Cerebellar nuclear complex (tissue), 1 donor: ENCODE data around the gene TRPM2.
"Not testable (repeated sequence)": the region's sequence is repeated elsewhere in the genome, so short reads cannot be mapped to it uniquely, and the experiment has no call there.

Source experiments
- DNase-seq, 2 experiments: peaks; one replicate each; lab custom pipeline; 2025; lab: John Stamatoyannopoulos, UW

The TRPM2 gene

DNA sequence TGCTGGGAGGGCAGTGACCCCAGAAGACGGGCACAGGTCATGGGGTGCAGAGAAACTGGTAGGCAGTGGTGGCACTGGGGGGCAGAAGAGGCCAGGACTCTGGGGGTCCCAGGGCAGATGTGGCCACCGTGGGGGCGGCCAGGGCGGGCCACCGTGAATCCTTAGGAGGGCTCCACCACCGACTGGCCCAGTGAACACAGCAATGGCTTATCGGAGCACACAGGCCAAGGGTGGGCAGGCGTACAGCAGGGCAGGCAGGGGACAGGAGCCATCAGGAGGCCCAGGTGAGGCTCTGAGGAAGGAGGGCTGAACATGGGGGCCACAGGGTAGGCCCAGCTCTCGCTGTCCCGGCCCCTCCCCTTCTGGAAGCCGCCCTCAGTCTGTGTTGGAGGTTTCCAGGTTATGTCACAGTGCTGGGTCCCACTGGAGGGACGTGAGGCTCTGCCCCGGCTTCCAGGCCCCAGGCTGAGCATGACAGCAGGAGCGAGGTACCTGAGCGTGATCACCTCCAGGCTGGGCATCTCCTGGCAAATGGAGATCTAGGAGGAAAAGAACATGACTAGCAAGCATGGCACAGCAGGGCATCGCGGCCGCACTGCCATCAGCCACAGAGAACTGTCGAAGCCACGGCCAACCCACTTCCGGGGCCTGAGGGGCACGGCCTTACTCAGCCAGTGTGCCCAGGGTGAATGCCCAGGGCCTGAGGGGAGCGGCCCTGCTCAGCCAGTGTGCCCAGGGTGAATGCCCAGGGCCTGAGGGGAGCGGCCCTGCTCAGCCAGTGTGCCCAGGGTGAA, 18.0 kb upstream of the TRPM2 start:
- no peak for DNase-seq

DNA sequence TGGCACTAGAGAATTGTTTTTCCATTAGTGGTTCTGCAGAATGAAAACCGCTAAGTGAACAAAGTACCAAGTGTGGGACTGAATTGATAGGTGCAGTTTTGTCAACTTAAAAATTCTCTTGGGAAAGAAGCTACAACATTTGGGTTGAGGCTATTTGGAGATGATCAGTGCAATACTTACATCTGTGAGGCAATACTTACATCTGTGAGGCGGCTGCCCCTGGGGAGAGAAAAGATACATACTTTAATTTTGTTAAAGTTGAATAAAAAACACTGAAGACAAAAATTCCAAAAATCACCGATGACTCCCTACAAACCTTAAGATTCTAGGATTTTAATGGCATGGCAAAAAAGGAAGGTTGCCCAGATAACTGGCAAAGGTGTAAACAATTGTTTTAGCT, 16.0 kb upstream of the TRPM2 start:
- DNase-seq: no peak

DNA sequence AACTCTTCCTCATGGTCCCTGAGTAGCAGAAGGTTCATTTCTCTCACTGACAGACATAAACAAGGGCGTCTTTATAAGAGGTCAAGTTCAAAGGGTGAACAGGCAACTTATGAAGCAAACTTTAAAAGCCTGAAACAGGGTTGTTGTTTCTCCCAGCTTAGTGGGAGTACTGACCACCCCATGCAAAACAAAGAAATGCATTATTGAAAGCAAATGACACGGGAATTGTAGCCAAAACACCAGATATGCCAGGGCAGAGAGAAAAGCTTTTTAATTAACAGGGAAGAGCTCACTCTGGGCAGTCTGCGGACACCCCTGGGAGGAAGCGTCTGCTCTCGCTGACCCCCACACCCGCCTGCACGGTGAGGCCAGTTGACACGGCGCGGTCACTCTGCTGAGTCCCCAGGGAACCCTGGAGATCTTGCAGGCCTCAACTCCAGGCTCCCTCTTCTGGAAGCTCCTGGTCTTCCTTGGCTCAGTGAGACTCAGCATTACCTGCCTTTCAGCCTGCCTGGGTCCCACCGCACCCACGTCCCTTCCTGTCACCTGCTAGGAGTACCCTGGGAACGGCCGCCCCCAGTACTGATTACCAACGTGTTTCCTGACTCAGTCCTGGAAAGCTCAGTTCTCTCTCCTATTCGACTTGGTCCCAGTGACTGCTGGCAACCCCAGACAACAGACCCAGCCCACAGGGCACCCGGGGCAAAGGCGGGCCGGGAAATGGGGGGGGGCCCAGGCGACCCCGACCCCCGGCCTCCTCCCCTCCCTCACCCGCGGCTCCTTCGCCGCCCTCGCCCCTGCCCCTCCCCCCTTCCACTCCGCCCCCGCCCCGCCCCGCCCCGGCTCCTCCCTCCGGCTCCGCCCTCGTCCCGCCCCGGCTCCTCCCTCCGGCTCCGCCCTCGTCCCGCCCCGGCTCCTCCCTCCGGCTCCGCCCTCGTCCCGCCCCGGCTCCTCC, 15.2 kb upstream of the TRPM2 start:
- peak in 1 of 2 experiments; percentile 32 for DNase-seq

DNA sequence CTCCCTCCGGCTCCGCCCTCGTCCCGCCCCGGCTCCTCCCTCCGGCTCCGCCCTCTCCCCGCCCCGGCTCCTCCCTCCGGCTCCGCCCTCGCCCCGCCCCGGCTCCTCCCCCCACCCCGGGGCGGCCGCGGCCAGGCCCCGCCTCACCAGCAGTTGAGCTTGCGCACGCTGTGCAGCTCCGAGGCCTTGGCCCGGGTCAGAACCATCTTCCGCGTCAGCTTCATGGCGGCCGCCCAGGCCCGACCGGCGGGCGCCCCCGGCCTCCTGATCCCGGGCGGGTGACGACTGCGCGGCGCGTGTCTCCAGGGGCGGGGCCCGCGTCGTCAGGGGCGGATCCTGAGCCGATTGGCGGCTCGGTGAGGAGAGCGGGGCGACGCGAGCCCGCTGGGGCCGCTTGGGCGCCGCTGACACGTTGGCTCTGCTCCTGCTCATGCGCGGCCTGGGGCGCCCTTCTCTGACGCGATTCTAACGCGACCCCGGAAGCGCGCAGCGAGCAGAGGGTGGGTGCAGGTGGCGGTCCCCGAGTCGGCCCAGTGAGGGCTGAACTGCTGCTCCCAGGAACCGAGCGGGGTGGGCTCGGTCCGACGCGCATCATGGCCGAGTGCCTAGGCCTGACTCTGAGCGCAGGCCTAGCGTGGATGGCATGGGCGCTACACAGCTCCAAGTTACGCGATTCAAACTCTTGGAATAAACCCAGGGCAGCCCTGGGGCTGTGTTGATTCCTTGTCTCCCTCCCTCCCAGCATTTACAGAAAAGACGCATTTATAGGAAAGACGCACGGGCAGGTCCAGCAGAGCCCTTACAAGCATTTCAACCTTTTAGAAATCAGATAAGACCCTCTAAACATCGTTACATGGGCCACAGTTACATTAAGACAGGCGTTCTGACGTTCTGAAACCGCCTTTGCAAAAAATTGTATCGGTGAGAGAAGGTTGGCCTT, 14.2 kb upstream of the TRPM2 start, which contains the start of gene CFAP410:
Gene CFAP410, minus strand, starts transcription at position 420 of the 940 bp plus-strand sequence. Its CDS starts 196 bp downstream, at position 224.
- peak; percentile 55 to 83 for DNase-seq

DNA sequence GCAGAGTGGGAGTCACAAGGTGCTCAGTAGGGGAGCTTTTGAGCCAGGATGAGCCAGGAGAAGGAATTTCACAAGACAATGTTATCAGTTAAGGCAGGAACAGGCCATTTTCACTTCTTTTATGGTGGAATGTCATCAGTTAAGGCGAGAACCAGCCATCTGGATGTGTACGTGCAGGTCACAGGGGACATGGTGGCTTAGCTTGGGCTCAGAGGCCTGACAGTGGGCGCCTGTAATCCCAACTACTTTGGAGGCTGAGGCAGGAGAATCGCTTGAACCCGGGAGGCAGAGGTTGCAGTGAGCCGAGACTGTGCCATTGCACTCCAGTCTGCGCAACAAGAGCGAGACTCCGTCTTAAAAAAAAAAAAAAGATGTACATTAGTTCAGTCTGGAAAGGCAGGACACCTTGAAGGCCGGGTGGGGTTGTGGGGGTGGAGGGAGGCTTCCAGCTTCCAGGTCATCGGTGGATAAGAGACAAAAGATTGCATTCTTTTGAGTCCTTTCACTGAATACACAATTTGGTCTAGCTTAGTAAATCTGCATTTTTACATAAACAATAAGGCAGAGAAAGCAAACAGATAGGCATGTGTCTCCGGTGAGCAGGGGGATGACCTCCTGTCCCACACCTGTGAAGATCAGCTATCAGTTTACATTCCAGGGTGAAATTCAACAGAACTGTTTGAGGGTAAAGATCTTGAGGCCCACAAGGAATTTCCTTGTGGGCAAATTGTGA, 11.5 kb upstream of the TRPM2 start:
- not testable (repeated sequence) for DNase-seq

DNA sequence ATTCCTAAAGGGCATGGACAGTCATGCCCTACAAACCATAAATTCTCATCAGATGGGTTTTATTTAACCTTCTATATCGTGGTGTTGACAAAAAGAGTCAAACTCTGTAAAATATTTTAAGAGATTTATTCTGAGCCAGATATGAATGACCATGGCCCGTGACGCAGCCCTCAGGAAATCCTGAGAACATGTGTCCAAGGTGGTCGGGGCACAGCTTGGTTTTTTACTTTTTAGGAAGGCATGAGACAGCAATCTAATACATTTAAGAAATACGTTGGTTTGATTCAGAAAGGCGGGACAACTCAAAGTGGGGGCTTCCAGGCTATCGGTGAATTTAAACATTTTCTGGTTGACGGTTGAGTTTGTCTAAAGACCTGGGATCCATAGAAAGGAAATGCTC, 10.4 kb upstream of the TRPM2 start:
- DNase-seq: not testable (repeated sequence)

DNA sequence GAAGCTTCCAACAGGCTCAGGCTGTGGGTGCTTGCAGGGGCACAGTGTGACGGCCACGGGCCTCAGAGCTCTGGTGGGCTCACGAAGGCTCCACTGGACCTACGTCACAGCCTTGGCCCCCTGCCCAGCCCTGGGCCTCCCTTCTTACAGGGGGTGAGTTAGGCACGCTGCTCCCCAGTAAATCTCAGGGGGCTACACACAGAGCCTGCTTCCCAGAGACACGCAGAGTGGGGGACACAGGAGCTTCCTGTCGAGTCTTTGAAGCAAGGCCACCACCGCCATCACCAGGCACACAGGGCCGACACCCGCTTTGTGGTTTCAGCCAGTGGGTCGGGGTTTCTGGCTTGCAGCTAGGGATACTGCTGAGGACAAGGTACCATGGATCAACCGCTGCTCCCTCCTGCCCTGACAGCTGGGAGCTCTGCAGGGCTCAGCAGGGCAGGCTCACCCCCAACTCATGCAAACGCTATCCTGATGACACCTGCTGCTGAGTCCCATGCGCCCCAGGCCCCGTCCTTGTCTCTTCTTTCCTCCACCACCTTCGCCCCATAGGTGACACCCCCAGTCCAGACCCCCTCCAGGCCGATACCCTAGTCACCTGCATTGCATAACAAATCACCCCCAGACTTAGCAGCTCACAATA, 8.8 kb upstream of the TRPM2 start:
- no peak for DNase-seq

DNA sequence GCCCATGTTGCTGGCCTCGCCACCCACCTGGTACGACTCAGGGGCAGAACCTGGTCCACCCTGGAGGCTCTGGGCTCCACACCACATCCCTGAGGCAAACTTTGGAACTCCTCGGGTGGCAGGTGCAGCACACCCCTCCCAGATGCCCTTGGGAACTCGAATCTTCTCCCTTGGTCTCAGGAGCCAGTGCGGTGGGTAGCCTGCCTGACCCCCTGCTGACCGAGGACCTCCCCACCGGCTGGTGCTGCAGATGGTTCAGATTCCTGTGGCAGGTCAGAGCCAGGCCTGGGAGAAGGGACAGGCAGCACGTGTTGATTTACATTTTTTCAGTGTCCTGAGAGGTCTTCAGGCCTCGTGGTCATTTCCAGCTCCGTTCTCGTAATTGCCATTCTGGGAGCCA, 7.9 kb upstream of the TRPM2 start:
- DNase-seq: no peak

DNA sequence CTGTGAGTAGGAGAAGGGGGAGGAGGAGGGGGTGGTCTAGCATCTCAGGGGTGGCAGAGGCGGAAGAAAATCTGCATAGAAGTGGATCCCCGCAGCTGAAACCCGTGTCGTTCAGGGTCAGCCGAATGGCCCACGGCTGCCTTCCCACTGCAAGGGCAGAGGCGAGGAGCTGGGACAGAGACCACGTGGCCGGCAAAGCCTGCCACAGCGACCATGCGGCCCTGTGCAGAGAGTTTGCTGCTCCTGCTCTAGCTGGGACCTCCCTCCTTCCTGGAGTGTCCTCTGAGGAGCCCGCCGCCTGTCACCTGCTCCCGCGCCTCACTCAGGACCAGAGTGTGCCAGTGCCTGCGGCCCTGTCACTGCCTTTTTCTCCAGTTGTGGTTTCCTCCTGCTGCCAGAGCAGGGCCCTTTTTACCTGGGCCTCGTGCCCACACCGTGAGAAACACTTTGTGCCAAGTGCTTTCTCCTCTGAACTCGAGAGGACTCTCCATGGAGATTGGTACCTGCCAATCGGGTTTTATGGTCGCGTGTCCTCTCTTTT, 5.4 kb upstream of the TRPM2 start:
- no peak for DNase-seq

DNA sequence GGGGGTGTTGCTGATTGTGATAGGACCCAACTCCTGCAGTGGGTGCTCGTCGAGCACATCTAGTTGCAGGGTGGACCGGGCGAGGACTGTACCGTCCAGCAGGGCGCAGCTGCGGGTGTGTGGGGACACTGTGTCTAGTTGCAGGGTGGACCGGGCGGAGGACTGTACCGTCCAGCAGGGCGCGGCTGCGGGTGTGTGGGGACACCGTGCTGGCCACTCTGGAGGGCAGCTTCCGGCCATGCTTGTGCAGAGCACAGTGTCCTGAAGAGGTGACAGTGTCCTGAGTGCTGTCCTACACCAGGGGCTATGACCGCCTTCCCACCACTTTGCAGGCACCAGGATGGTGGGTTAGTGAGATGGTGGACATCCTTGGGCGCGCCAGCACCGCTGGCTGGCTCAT, 4.6 kb upstream of the TRPM2 start:
- no peak for DNase-seq

DNA sequence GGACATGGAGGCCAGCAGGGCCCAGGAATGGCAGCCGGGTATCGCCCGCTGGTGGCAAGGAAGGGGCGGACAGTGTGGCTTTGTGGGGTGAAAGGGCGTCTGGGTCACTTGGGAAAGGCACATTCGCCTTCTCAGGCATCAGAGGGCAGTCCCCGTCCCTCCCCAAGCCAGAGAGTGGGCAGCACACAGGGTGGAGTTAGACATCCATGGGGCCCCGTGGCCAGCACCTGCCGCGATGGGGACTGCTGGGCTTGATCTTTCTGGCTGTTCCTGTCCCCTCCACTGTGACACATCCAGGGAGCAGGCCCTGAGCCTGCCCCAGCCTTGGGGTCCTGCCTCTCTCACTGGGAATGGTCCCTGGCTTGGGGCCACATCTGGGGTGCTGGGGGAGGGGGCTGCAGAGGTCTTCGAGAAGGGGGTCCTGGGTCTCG, 4.0 kb upstream of the TRPM2 start:
- no peak for DNase-seq

DNA sequence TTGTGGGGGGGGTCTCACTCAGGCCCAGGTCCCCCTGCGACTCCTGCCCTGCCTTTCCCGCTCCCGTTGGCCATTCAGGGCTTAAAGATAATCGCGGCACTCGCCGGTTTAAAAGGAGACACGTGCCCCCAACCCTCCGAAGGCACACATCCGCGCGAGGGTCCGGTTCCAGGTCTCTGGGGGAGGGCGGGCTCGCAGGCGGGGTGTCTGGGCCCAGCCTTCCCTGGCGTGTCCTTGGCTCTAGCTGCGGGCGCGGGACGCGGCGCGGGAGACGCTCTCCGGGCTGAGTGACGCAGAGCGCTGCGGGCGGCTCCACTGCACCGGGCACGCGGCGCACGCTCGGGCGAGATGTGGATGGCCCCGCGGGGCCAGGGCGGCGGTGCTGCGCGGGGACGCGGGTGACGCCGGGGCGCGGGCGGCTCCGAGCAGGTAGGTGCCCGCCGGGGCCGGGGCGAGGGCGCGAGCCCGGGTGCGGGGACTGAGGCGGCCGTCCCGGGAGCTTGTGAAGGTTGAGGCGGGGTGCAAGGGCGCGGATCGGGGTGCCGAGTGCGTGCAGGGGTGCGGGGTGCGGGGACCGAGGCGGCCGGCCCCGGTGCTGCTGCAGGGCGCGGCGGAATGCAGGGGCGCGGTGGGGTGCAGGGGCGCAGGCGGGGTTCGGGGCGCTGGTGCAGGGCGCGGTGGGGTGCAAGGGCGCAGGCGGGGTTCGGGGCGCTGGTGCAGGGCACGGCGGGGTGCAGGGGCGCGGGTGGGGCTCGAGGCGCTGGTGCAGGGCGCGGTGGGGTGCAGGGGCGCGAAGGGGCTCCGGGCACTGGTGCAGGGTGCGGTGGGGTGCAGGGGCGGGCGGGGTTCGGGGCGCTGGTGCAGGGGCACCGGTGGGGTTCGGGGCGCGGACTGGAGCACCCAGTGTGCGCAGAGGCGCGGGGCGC, 3.3 kb upstream of the TRPM2 start:
- no peak for DNase-seq

DNA sequence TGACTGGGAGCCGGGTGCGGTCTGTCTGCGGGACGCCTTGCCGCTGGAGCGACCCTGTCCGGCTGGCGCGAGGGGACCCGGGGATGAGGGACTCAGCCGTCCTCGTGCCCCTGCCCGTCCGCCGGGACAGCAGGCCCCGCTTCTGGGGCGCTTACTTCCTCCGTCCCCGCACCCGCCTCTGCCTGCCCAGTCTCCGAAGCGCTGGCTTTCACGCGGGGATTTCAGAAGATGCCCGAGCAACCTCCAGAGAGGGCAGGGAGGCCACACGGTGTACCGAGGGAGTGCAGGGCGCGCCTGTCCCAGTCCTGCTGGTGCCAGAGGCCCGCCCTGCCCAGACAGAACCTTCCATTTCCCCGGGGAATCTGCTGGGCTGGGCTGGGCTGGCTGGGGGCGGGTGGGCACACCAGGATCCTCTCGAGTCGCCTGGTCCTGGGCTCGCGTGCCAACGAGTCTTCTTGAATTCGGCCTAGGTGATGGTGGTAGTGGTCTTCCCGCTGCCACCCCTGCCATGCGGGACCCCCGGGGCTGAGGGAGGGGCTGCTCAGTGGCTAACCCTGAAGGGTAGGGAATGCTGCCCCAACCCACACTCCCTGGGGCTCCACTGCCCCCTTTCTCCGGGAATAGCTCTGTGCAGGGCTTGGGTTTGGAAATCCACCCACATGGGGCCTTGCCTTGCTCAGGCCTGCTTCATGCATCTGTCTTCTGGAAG, 2.5 kb upstream of the TRPM2 start:
- DNase-seq: no peak

DNA sequence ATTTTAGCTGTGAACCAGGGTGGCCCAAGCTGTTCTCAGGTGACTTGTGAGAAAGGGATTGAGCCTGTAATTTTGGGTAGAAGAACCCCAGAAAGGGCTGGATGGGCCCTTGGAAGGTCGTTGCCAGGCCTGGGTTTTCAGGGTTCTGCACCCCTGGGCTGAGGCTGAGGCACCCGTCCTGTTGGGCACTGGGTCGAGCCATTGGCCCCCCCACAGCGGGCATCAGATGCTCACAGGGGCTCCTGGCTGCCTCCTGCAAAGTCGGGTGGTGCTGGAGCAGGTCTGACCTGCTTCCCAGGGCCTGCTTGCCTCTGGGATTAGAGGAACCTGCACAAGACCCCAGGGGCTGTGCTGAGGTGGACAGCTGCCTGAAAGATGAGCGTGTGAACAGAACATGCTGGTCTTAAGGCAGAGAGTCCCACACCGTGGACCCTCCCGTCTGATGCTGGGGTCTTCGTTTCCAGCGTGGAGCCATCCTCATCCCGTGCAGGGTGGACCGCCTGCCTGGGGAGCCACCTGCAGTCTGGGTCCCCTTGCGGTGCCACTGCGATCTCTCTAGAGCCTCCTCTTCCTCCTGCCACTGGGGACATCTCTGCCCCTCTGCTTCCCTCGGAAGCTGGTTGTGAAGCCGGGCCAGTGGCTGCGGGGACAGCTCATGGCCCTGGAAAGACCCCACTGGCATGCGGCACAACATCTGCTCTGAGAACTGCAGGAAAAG, 1.7 kb upstream of the TRPM2 start:
- DNase-seq: no peak

DNA sequence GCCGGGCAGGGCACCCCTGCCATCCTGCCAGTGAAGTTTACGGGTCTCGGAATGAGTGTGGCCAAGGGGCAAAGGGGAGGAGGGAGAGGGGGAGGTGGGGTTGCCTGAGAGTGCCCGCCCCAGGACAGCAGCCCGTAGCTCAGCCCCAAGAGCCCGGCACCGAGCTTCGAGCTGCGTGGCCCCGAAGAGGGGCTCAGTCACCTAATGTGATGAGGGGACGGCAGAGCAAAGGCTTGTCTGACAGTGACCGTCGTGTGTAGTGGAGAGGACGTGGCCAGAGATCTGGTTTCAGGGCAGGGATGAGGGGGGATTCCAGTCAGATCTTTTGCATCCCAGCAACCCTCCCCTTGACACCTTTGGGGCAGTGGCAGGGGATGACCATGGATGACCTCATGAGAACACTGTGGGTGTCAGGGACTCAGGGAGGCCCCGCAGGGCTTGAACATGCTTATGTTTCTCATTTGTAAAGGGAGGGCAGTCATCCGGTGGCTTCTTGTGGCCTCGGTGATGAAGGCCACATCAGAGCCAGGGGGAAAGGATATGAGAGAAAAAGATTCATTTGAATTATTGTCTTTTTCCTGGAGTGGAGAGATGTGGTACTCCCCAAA, 1.1 kb upstream of the TRPM2 start:
- no peak for DNase-seq

DNA sequence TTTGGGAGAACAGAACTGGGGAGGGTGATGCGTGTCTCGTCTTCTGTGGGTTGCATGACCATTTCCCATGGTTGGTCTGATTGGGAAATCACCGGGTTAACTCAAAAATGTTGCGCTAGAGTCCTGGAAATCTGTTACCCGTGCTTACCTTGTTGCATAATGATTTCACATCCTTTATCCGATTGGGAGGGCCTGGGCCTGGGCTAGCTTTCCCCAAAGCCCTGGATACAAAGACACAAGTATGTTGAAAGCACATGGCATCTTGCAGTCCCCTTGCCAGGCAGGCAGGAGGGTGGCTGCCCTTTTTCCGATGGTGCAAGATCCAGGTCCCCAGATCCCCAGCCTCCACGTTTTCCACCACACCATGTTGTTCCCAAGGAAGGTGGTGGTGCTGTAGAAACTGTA, 582 bp downstream of the TRPM2 start:
- no peak for DNase-seq
